ENCODE measurements around the gene IFT25.

Gene IFT25

DNA sequence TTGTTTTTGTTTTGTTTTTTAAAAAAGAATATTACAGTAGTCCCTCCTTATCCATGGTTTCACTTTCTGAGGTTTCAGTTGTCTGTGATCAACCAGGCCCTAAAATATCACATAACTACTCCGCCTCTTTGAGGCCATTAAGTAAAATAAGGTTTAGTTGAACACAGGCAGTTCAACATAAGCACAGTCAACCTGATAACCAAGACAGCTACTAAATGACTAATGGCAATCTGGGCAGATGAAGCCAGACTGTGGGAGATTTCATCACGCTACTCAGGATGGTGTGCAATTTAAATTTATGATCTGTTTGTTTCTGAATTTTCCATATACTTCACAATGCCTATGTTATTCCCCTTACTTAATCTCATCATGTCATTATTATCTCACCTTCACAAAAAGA is 42.4 kb upstream of the IFT25 start:
- TF ChIP-seq, protein P1, sequence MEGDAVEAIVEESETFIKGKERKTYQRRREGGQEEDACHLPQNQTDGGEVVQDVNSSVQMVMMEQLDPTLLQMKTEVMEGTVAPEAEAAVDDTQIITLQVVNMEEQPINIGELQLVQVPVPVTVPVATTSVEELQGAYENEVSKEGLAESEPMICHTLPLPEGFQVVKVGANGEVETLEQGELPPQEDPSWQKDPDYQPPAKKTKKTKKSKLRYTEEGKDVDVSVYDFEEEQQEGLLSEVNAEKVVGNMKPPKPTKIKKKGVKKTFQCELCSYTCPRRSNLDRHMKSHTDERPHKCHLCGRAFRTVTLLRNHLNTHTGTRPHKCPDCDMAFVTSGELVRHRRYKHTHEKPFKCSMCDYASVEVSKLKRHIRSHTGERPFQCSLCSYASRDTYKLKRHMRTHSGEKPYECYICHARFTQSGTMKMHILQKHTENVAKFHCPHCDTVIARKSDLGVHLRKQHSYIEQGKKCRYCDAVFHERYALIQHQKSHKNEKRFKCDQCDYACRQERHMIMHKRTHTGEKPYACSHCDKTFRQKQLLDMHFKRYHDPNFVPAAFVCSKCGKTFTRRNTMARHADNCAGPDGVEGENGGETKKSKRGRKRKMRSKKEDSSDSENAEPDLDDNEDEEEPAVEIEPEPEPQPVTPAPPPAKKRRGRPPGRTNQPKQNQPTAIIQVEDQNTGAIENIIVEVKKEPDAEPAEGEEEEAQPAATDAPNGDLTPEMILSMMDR (conservative IDR thresholded peaks at IDR 0.05; ENCODE audit: low read length): no peak
- TF ChIP-seq EZH2phosphoT487 (IDR thresholded peaks at IDR 0.05; ENCODE audit: borderline replicate concordance): no peak

DNA sequence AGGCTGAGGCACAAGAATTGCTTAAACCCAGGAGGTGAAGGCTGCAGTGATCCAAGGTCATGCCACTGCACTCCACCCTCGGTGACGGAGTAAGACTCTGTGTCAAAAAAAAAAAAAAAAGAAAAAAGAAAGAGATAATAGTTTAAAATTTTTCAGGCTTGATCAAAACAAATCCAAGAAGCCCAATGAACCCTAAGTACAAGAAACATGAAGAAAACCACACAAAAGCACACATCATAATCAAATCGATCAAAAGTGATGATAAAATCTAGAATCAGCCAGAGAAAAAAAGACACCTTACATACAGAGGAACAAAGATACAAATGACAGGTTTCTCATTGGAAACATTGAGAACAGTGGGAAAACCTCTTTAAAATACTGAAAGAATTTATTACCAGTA is 41.0 kb upstream of the IFT25 start:
- H3K4me1 ChIP-seq (ENCODE audit: insufficient read depth, low read length, poor library complexity, severe bottlenecking): no peaks in the 10 kb centered on the region
- no peak overlapping the region for H3K4me3 ChIP-seq (ENCODE audit: low read length, poor library complexity, severe bottlenecking)
- H3K4me2 ChIP-seq (ENCODE audit: low read depth, low read length, poor library complexity, severe bottlenecking): no peak overlapping the region
- no peaks in the 10 kb centered on the region for H3K79me2 ChIP-seq (ENCODE audit: insufficient read depth, low read length)
- H3F3A ChIP-seq (ENCODE audit: low read depth): no peaks in the 10 kb centered on the region
- no peak overlapping the region for H3K9ac ChIP-seq (ENCODE audit: low read depth, low read length, poor library complexity, severe bottlenecking)
- H3K27me3 ChIP-seq (ENCODE audit: insufficient read depth, low read length, poor library complexity, severe bottlenecking): no peaks in the 10 kb centered on the region
- no peaks in the 10 kb centered on the region for H4K20me1 ChIP-seq (ENCODE audit: insufficient read depth, low read length, poor library complexity, severe bottlenecking)
- no peak for TF ChIP-seq EZH2phosphoT487 (IDR thresholded peaks at IDR 0.05; ENCODE audit: borderline replicate concordance)
- TF ChIP-seq, protein P1 (conservative IDR thresholded peaks at IDR 0.05; ENCODE audit: low read length): no peak
- no peaks in the 10 kb centered on the region for H3K9me2 ChIP-seq (replicated peaks; ENCODE audit: low read depth, low read length)
- H2AFZ ChIP-seq (ENCODE audit: low read length): no peak overlapping the region
- H3K36me3 ChIP-seq (ENCODE audit: insufficient read depth, low read length): no peaks in the 10 kb centered on the region
- no peaks in the 10 kb centered on the region for H3K9me3 ChIP-seq (ENCODE audit: insufficient read depth, low read depth, low read length)

More for the DNA sequence above, 42.4 kb upstream of the IFT25 start:
- Histone ChIP-seq H3K9me2 (replicated peaks; ENCODE audit: low read depth, low read length) (no peaks in the 10 kb centered on the region), H4K20me1 (ENCODE audit: insufficient read depth, low read length, poor library complexity, severe bottlenecking) (no peaks in the 10 kb centered on the region), H3K79me2 (ENCODE audit: insufficient read depth, low read length) (no peaks in the 10 kb centered on the region), H3K4me1 (ENCODE audit: insufficient read depth, low read length, poor library complexity, severe bottlenecking) (no peaks in the 10 kb centered on the region), H3K36me3 (ENCODE audit: insufficient read depth, low read length) (no peaks in the 10 kb centered on the region), H2AFZ (ENCODE audit: low read length) (no peak overlapping the region), H3K4me3 (ENCODE audit: low read length, poor library complexity, severe bottlenecking) (no peak overlapping the region), H3F3A (ENCODE audit: low read depth) (no peaks in the 10 kb centered on the region), H3K9me3 (ENCODE audit: insufficient read depth, low read depth, low read length) (no peaks in the 10 kb centered on the region), H3K9ac (ENCODE audit: low read depth, low read length, poor library complexity, severe bottlenecking) (no peak overlapping the region), H3K4me2 (ENCODE audit: low read depth, low read length, poor library complexity, severe bottlenecking) (no peak overlapping the region), H3K27me3 (ENCODE audit: insufficient read depth, low read length, poor library complexity, severe bottlenecking) (no peaks in the 10 kb centered on the region)

GRCh38 chr1:53984726-53985125 is 39.2 kb upstream of the IFT25 start:
- Histone ChIP-seq H3K4me3 (ENCODE audit: low read length, poor library complexity, severe bottlenecking) (no peak overlapping the region), H3K9me2 (replicated peaks; ENCODE audit: low read depth, low read length) (no peaks in the 10 kb centered on the region), H3F3A (ENCODE audit: low read depth) (no peaks in the 10 kb centered on the region), H3K4me2 (ENCODE audit: low read depth, low read length, poor library complexity, severe bottlenecking) (no peak overlapping the region), H2AFZ (ENCODE audit: low read length) (no peak overlapping the region), H3K27me3 (ENCODE audit: insufficient read depth, low read length, poor library complexity, severe bottlenecking) (no peaks in the 10 kb centered on the region), H3K36me3 (ENCODE audit: insufficient read depth, low read length) (no peaks in the 10 kb centered on the region), H4K20me1 (ENCODE audit: insufficient read depth, low read length, poor library complexity, severe bottlenecking) (no peaks in the 10 kb centered on the region), H3K9ac (ENCODE audit: low read depth, low read length, poor library complexity, severe bottlenecking) (no peak overlapping the region), H3K79me2 (ENCODE audit: insufficient read depth, low read length) (no peaks in the 10 kb centered on the region), H3K9me3 (ENCODE audit: insufficient read depth, low read depth, low read length) (no peaks in the 10 kb centered on the region), H3K4me1 (ENCODE audit: insufficient read depth, low read length, poor library complexity, severe bottlenecking) (no peaks in the 10 kb centered on the region)
- no peak for TF ChIP-seq EZH2phosphoT487 (IDR thresholded peaks at IDR 0.05; ENCODE audit: borderline replicate concordance)
- TF ChIP-seq, protein P1 (conservative IDR thresholded peaks at IDR 0.05; ENCODE audit: low read length): no peak
